ENCODE data around the gene NPIPA8. TPM values are rescaled to one million over a fixed set of nuclear protein-coding genes. Genes with fewer than 3 reads are reported as not detected.
"Not testable (repeated sequence)": the region's sequence is repeated elsewhere in the genome, so short reads cannot be mapped to it uniquely, and the experiment has no call there.

Gene NPIPA8
- total RNA-seq, 1 experiment from 2014 or later = 0.72 TPM

DNA sequence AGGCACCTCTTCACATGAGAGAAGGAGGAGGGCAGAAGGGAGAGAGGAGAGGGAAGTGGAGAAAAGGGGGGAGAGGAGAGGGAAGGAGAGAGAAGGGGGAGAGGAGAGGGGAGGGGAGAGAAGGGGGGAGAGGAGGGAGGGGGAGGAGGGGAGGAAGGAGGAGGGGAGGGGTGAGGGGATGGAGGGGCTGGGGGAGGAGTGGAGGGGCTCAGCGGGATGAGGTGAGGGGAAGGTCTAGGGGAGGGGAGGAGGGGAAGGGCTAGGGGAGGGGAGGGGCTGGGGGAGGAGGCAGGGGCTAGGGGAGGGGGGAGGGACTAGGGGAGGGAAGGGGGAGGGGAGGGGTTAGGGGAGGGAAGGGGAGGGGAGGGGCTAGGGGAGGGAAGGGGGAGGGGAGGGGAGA is 5.5 kb upstream of the NPIPA8 start:
- not testable (repeated sequence) for H3K4me1 Mint-ChIP-seq; H2BK5ac ChIP-seq (ENCODE audit: insufficient read length, low read length); H4K91ac ChIP-seq (ENCODE audit: insufficient read length, low read depth, low read length); H3T11ph ChIP-seq (ENCODE audit: low read length); H4K8ac ChIP-seq (replicated peaks; ENCODE audit: insufficient read length, low read depth, low read length); H3K36me3 Mint-ChIP-seq (ENCODE audit: insufficient read depth in 1 of 3, low read depth in 3 of 3); H3K4me2 ChIP-seq (ENCODE audit: insufficient read depth, insufficient read length, low read length); H2AFZ ChIP-seq (ENCODE audit: low read length); H3K56ac ChIP-seq (ENCODE audit: insufficient read length, low read depth, low read length); DNase-seq; H2BK120ac ChIP-seq (ENCODE audit: low read depth, low read length, poor library complexity, severe bottlenecking); H3K9me3 ChIP-seq (ENCODE audit: control insufficient read depth, low read depth, low read length); H2BK20ac ChIP-seq (ENCODE audit: low read depth, low read length, poor library complexity, severe bottlenecking); H3K9ac ChIP-seq (ENCODE audit: extremely low read depth, insufficient read length, low read length); H3K79me1 ChIP-seq (ENCODE audit: insufficient read depth, low read depth, low read length, poor library complexity, severe bottlenecking); H3K9me3 Mint-ChIP-seq; H3K79me2 ChIP-seq (ENCODE audit: insufficient read depth, low read length); H3K23ac ChIP-seq (ENCODE audit: insufficient read length, low read depth, low read length); H3K27ac Mint-ChIP-seq; H3K4me1 ChIP-seq (ENCODE audit: insufficient read depth, low read length); H3K18ac ChIP-seq (ENCODE audit: insufficient read length, low read depth, low read length); H3K27me3 Mint-ChIP-seq (ENCODE audit: low read depth); H3K27me3 ChIP-seq (ENCODE audit: insufficient read depth, low read length); H4K20me1 ChIP-seq (ENCODE audit: control insufficient read depth, insufficient read depth, insufficient read length); H2BK15ac ChIP-seq (ENCODE audit: low read depth, low read length); H2AK5ac ChIP-seq (ENCODE audit: insufficient read length, low read length); H3K4ac ChIP-seq (ENCODE audit: low read depth, low read length); H3K14ac ChIP-seq (ENCODE audit: insufficient read depth, low read length); H3K27ac ChIP-seq (ENCODE audit: insufficient read length, low read depth, low read length); H3K4me3 Mint-ChIP-seq; H4K5ac ChIP-seq (ENCODE audit: insufficient read length, low read depth, low read length); H3K23me2 ChIP-seq (ENCODE audit: insufficient read length, low read depth, low read length, poor library complexity, severe bottlenecking); H2BK12ac ChIP-seq (ENCODE audit: insufficient read length, low read depth, low read length)
- no CpG with 5 or more reads among the region's 1 CpG for WGBS (ENCODE audit: extremely low coverage, insufficient read length, low lambda C conversion rate)

DNA sequence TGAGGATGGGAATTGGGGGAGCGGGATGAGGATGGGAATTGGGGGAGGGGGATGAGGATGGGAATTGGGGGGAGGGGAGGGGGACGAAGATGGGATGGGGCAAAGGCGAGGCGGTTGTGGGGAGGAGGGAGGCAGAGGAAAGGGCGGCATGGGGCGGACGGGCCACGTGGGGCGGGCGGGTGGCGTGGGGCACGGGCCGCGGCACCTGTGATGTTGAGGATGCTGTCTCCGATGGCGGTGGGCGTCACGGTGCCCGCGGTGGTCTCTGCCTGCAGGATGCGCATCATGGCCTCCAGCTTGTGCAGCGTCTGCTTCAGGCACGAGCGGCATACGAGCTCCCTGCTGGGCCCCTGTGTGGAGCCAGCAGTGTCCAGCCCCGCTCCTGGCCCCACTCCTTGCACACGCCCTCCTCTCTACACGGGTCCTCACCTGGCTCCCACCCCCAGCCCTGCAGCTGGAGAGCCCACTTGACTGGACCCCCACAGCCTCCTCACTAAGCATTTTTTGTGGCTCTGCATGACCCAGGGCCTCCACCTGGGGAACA is 5.0 kb upstream of the NPIPA8 start:
- not testable (repeated sequence) for H3K9ac ChIP-seq (ENCODE audit: extremely low read depth, insufficient read length, low read length); H2BK12ac ChIP-seq (ENCODE audit: insufficient read length, low read depth, low read length); H3K4me2 ChIP-seq (ENCODE audit: insufficient read depth, insufficient read length, low read length); H3K27ac ChIP-seq (ENCODE audit: insufficient read length, low read depth, low read length); H3K9me3 ChIP-seq (ENCODE audit: control insufficient read depth, low read depth, low read length); H4K91ac ChIP-seq (ENCODE audit: insufficient read length, low read depth, low read length); H3K79me1 ChIP-seq (ENCODE audit: insufficient read depth, low read depth, low read length, poor library complexity, severe bottlenecking); H2BK5ac ChIP-seq (ENCODE audit: insufficient read length, low read length); H3K14ac ChIP-seq (ENCODE audit: insufficient read depth, low read length); H3K36me3 Mint-ChIP-seq (ENCODE audit: insufficient read depth in 1 of 3, low read depth in 3 of 3); H3K56ac ChIP-seq (ENCODE audit: insufficient read length, low read depth, low read length); H3K4me1 ChIP-seq (ENCODE audit: insufficient read depth, low read length); H4K5ac ChIP-seq (ENCODE audit: insufficient read length, low read depth, low read length); H2AK5ac ChIP-seq (ENCODE audit: insufficient read length, low read length); H3K27ac Mint-ChIP-seq; H2BK15ac ChIP-seq (ENCODE audit: low read depth, low read length); H2BK20ac ChIP-seq (ENCODE audit: low read depth, low read length, poor library complexity, severe bottlenecking); H2BK120ac ChIP-seq (ENCODE audit: low read depth, low read length, poor library complexity, severe bottlenecking); H4K8ac ChIP-seq (replicated peaks; ENCODE audit: insufficient read length, low read depth, low read length); H3K4me3 Mint-ChIP-seq; H3T11ph ChIP-seq (ENCODE audit: low read length); H3K9me3 Mint-ChIP-seq; DNase-seq; H3K4ac ChIP-seq (ENCODE audit: low read depth, low read length); H3K23me2 ChIP-seq (ENCODE audit: insufficient read length, low read depth, low read length, poor library complexity, severe bottlenecking); H3K4me1 Mint-ChIP-seq; H3K23ac ChIP-seq (ENCODE audit: insufficient read length, low read depth, low read length); H3K18ac ChIP-seq (ENCODE audit: insufficient read length, low read depth, low read length); H3K79me2 ChIP-seq (ENCODE audit: insufficient read depth, low read length); H4K20me1 ChIP-seq (ENCODE audit: control insufficient read depth, insufficient read depth, insufficient read length); H3K27me3 Mint-ChIP-seq (ENCODE audit: low read depth); H3K27me3 ChIP-seq (ENCODE audit: insufficient read depth, low read length); H2AFZ ChIP-seq (ENCODE audit: low read length)
- WGBS (ENCODE audit: extremely low coverage, insufficient read length, low lambda C conversion rate) = 100% methylated on average over 1 of the region's 28 CpGs
